LoVo (cell line): ENCODE data around the gene RALGAPA2.

Experiments used
- DNase-seq: peaks from one replicate; pipeline ENCODE4 v3.0.0-alpha.2; 2016; ENCODE audit warnings: low spot score

Gene RALGAPA2

GRCh38 chr20:20630551-20630950, 81.9 kb downstream of the RALGAPA2 start:
- no peak for DNase-seq

- no peak for DNase-seq
These were observed 82.8 kb downstream of the RALGAPA2 start for GRCh38 chr20:20629556-20630188.

GRCh38 chr20:20628314-20628713, 84.1 kb downstream of the RALGAPA2 start:
- no peak for DNase-seq

- no peak for DNase-seq
These were observed 85.0 kb downstream of the RALGAPA2 start for GRCh38 chr20:20627471-20627870.

GRCh38 chr20:20624914-20625313, 87.5 kb downstream of the RALGAPA2 start:
- DNase-seq, result no peak

- no peak for DNase-seq
These were observed 91.2 kb downstream of the RALGAPA2 start for GRCh38 chr20:20621195-20621594.

GRCh38 chr20:20614391-20614790, 98.1 kb downstream of the RALGAPA2 start:
- DNase-seq, result no peak

- DNase-seq, result no peak
These were observed 100.2 kb downstream of the RALGAPA2 start for GRCh38 chr20:20612251-20612650.

GRCh38 chr20:20611167-20611566, 101.3 kb downstream of the RALGAPA2 start:
- DNase-seq, result no peak

GRCh38 chr20:20609522-20609921, 102.9 kb downstream of the RALGAPA2 start:
- DNase-seq, result no peak

- no peak for DNase-seq
These were observed 103.8 kb downstream of the RALGAPA2 start for GRCh38 chr20:20608641-20609040.

GRCh38 chr20:20608041-20608440, 104.4 kb downstream of the RALGAPA2 start:
- DNase-seq, result no peak

GRCh38 chr20:20606881-20607280, 105.6 kb downstream of the RALGAPA2 start:
- DNase-seq, result no peak

- no peak for DNase-seq
These were observed 106.4 kb downstream of the RALGAPA2 start for GRCh38 chr20:20606050-20606449.

- no peak for DNase-seq
These were observed 107.5 kb downstream of the RALGAPA2 start for GRCh38 chr20:20604907-20605306.

- DNase-seq, result no peak
These were observed 108.1 kb downstream of the RALGAPA2 start for GRCh38 chr20:20604357-20604756.

GRCh38 chr20:20603339-20603990, 109.0 kb downstream of the RALGAPA2 start:
- DNase-seq, result no peak

GRCh38 chr20:20597966-20598365, 114.5 kb downstream of the RALGAPA2 start:
- DNase-seq, result no peak

GRCh38 chr20:20594171-20594530, 118.3 kb downstream of the RALGAPA2 start:
- DNase-seq, result peak; percentile 1

- DNase-seq, result peak; percentile 4
These were observed 118.8 kb downstream of the RALGAPA2 start for GRCh38 chr20:20593447-20594170.

- no peak for DNase-seq
These were observed 127.3 kb downstream of the RALGAPA2 start for GRCh38 chr20:20585146-20585545.

GRCh38 chr20:20582734-20583133, 129.7 kb downstream of the RALGAPA2 start:
- DNase-seq, result no peak

- DNase-seq, result no peak
These were observed 132.3 kb downstream of the RALGAPA2 start for GRCh38 chr20:20580139-20580538.
